ENCODE measurements around the gene GPSM1.
"Not testable (repeated sequence)": the region's sequence is repeated elsewhere in the genome, so short reads cannot be mapped to it uniquely, and the experiment has no call there.

GPSM1 gene

GRCh38 chr9:136311051-136312008 is 16.0 kb upstream of the GPSM1 start:
- intact Hi-C loops (cut with DNase I), result loop anchor here (5.0 kb wide), 1 partner anchor 51 kb away; the partner anchor contains the start of gene DNLZ
- no peak for DNase-seq

- intact Hi-C loops (cut with DNase I), result loop anchor here (5.0 kb wide), 1 partner anchor 50 kb away; the partner anchor contains the start of gene DNLZ
- DNase-seq, result no peak
These were observed 15.3 kb upstream of the GPSM1 start for GRCh38 chr9:136312009-136312375.

GRCh38 chr9:136312436-136312835 is 14.9 kb upstream of the GPSM1 start:
- peak; percentile 45 to 84 (median 70) for DNase-seq
- intact Hi-C loops (cut with DNase I), result loop anchor here (5.0 kb wide), 1 partner anchor 50 kb away; the partner anchor contains the start of gene DNLZ

GRCh38 chr9:136313111-136314055 is 14.0 kb upstream of the GPSM1 start:
- DNase-seq, result no peak

GRCh38 chr9:136314056-136314416 is 13.3 kb upstream of the GPSM1 start:
- DNase-seq, result no peak
- intact Hi-C loops (cut with DNase I), result loop anchor here (5.0 kb wide), 1 partner anchor 48 kb away; the partner anchor contains the start of gene DNLZ

More at GRCh38 chr9:136313111-136314055, 14.0 kb upstream of the GPSM1 start:
- intact Hi-C loops (cut with DNase I), result loop anchor here (5.0 kb wide), 1 partner anchor 49 kb away; the partner anchor contains the start of gene DNLZ

- intact Hi-C loops (cut with DNase I), result loop anchor here (5.0 kb wide), 1 partner anchor 47 kb away; the partner anchor contains the start of gene DNLZ
- no peak for DNase-seq
These were observed 12.4 kb upstream of the GPSM1 start for GRCh38 chr9:136314944-136315343.

GRCh38 chr9:136316271-136316751 is 11.0 kb upstream of the GPSM1 start:
- DNase-seq, result no peak
- intact Hi-C loops (cut with DNase I), result no loop called here

- intact Hi-C loops (cut with DNase I), result no loop called here
- DNase-seq, result no peak
These were observed 10.3 kb upstream of the GPSM1 start for GRCh38 chr9:136316896-136317676.

GRCh38 chr9:136317695-136318094 is 9.6 kb upstream of the GPSM1 start:
- intact Hi-C loops (cut with DNase I), result no loop called here

GRCh38 chr9:136318111-136318775 is 9.1 kb upstream of the GPSM1 start:
- intact Hi-C loops (cut with DNase I), result no loop called here

More at GRCh38 chr9:136317695-136318094, 9.6 kb upstream of the GPSM1 start:
- no peak for DNase-seq

GRCh38 chr9:136318776-136319241 is 8.5 kb upstream of the GPSM1 start:
- no peak for DNase-seq
- intact Hi-C loops (cut with DNase I), result no loop called here

More at GRCh38 chr9:136318111-136318775, 9.1 kb upstream of the GPSM1 start:
- DNase-seq, result no peak

GRCh38 chr9:136319244-136319643 is 8.1 kb upstream of the GPSM1 start:
- intact Hi-C loops (cut with DNase I); DNase-seq: not testable (repeated sequence)

GRCh38 chr9:136319955-136320354 is 7.4 kb upstream of the GPSM1 start:
- DNase-seq; intact Hi-C loops (cut with DNase I): not testable (repeated sequence)

- DNase-seq; intact Hi-C loops (cut with DNase I): not testable (repeated sequence)
These were observed 6.4 kb upstream of the GPSM1 start for GRCh38 chr9:136320972-136321371.

- DNase-seq, result no peak
- intact Hi-C loops (cut with DNase I), result no loop called here
These were observed 5.8 kb upstream of the GPSM1 start for GRCh38 chr9:136321561-136321960.

- no peak for DNase-seq
- intact Hi-C loops (cut with DNase I), result no loop called here
These were observed 4.5 kb upstream of the GPSM1 start for GRCh38 chr9:136322756-136323330.

GRCh38 chr9:136323371-136323789 is 4.0 kb upstream of the GPSM1 start:
- no peak for DNase-seq
- intact Hi-C loops (cut with DNase I), result no loop called here
